GM19467 (cell line): ENCODE measurements around the gene TRIM60.
"Not testable (repeated sequence)": the region's sequence is repeated elsewhere in the genome, so short reads cannot be mapped to it uniquely, and the experiment has no call there.

Experiments
- ATAC-seq: cut with Tn5 transposase; IDR thresholded peaks from one replicate; pipeline ENCODE4 v1.9.1; 2021; ENCODE audit warnings: mild to moderate bottlenecking, moderate library complexity; ENCODE audit not compliant: unreplicated experiment

The TRIM60 gene

DNA sequence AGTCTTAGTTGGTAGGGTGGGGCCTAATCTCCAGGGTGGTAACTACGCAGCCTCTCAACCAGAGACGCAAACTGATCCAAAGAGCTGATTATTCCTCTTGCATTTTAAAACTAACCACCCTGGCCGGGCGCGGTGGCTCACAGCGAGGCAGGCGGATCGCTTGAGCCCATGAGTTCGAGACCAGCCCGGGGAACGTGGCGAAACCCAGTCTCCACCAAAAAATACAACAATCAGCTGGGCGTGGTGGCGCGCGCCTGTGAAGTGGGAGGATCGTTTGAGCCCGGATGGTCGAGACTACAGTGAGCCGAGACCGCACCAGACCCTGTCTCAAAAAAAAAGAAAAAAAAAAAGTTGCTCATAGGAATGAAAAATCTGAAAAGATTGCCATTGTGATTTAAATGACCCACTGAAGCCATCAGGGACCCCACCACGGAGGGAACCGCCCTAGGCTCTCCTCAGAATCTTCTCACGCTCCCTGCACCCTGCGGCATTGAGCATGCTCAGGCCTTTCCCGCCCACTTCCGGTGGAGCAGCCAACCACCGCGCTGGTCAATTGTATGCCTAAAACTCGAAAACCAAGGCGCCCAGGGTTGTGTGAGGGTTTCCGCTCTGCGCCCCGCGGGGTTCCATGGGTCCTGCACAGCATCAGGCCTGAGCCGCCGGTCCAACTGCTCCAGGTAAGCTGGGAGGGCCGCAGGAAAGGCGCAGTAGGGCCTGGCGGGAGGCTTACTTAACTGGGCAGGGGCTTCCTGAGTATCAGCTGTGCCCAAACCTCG, at the start of gene TRIM60:
Gene TRIM60, plus strand, starts transcription at position 564 of the 776 bp plus-strand sequence. CDS start 8,074 bp downstream, outside the sequence.
- ATAC-seq, result no peak

DNA sequence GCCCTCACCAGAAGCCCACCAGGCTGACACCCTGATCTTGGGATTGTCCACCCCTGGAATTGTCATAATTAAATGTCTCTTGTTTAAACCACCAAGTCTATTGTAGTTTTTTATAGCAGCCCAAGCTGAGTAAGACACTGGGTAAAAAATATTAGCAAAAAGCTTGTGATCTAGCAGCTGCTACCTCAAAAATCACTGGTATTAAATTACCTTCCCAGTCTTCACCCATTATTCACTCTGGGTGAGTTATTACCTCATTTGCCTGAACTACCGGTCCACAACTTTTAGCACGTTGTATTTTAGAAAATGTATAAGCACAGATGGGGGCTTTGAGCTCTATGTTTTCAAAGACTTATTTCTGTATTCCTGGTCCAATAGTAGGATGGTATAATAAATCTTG, 42.3 kb upstream of the TRIM60 start:
- ATAC-seq, result no peak

DNA sequence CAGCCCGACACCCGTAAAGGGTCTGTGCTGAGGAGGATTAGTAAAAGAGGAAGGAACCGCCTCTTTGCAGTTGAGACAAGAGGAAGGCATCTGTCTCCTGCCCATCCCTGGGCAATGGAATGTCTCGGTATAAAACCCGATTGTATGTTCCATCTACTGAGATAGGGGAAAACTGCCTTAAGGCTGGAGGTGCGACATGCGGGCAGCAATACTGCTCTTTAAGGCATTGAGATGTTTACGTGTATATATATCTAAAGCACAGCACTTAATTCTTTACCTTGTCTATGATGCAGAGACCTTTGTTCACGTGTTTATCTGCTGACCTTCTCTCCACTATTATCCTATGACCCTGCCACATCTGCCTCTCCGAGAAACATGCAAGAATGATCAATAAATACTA, 41.0 kb upstream of the TRIM60 start:
- not testable (repeated sequence) for ATAC-seq

DNA sequence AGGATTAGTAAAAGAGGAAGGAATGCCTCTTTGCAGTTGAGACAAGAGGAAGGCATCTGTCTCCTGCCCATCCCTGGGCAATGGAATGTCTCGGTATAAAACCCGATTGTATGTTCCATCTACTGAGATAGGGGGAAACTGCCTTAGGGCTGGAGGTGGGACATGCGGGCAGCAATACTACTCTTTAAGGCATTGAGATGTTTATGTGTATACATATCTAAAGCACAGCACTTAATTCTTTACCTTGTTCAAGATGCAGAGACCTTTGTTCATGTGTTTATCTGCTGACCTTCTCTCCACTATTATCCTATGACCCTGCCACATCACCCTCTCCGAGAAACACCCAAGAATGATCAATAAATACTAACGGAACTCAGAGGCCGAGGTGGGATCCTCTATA, 35.7 kb upstream of the TRIM60 start:
- not testable (repeated sequence) for ATAC-seq

DNA sequence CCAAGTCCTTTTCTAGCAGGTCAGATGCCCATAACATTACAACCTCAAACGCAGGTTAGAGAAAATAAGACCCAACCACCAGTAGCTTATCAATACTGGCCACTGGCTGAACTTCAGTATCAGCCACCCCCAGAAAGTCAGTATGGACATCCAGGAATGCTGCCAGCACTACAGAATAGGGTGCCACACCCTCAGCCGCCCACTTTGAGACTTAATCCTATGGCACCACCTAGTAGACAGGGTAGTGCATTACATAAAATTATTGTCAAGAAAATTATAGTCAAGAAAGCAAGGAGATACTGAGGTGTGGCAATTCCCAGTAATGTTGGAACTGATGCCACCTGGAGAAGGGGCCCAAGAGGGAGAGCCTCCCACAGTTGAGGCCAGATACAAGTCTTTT, 34.5 kb upstream of the TRIM60 start:
- no peak for ATAC-seq

DNA sequence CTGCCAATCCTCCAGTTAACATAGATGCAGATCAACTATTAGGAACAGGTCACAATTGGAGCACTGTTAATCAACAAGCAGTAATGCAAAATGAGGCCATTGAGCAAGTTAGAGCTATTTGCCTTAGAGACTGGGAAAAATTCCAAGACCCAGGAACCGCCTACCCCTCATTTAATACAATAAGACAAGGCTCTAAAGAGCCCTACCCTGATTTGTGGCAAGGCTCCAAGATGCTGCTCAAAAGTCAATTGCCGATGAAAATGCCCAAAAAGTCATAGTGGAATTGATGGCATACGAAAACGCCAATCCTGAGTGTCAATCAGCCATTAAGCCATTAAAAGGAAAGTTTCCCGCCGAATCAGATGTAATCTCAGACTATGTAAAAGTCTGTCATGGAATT, 33.9 kb upstream of the TRIM60 start:
- ATAC-seq, result no peak

DNA sequence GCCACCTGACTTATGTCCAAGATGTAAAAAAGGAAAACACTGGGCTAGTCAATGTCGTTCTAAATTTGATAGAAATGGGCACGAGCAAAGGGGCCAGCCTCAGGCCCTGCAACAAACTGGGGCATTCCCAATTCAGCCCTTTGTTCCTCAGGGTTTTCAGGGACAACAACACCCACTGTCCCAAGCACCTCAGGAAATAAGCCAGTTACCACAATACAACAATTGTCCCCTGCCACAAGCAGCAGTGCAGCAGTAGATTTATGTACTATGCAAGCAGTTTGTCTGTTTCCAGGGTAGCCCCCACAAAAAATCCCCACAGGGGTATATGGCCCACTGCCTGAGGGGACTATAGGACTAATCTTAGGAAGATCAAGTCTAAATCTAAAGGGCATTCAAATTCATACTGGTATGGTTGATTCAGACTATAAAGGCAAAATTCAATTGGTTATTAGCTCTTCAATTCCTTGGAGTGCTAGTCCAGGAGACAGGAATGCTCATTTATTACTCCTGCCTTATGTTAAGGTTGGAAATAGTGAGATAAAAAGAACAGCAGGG, 33.2 kb upstream of the TRIM60 start:
- not testable (repeated sequence) for ATAC-seq

DNA sequence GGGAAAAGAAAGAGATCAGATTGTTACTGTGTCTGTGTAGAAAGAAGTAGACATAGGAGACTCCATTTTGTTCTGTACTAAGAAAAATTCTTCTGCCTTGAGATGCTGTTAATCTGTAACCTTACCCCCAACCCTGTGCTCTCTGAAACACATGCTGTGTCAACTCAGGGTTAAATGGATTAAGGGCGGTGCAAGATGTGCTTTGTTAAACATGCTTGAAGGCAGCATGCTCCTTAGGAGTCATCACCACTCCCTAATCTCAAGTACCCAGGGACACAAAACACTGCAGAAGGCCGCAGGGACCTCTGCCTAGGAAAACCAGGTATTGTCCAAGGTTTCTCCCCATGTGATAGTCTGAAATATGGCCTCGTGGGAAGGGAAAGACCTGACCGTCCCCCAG, 29.8 kb upstream of the TRIM60 start:
- ATAC-seq, result not testable (repeated sequence)

DNA sequence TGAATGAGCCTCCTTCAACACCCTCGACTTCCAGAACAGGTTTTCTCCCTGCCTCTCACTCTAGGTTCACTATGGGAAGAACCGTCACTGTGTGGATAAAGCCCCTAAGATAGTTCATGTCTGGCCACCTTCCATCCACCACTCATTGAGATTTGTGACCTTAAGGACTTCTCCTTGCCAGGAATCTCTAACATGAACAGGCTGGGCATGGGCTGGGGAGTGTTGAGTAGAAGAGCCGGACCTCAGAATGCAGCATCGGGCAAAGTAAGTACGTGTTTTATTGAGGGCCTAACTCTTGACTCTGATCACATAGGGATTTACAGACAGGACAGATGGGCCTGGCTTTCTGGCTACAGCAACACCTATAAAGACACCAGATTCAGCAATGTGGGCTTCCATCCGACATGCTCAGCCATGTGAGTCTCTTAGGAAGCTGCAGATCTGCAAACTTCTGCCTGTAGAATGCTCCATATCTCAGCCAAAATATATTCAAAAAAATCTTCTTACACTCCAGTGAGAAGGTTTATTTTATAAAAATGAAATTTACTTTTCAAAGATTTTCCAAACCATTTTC, 26.4 kb upstream of the TRIM60 start:
- ATAC-seq, result no peak

DNA sequence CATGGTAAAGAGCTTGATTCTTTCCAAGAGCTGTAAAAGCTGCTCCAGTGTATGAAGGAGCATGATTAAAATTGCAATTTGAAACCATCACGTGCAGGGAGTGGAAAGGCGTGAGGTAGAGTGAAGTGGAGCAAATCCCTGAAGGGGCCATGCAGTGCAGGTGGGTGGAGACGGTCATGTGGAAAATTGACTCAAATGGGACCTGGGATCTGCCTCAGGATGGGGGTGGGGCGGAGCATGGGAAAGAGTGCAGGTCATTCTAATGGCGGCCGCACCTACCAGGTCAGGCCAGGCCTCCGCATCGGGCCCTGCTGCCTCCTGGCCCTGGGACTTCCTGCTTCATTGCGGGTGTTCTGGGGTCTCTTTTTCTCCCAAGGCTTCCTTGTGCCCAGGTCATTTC, 25.3 kb upstream of the TRIM60 start:
- ATAC-seq, result no peak

DNA sequence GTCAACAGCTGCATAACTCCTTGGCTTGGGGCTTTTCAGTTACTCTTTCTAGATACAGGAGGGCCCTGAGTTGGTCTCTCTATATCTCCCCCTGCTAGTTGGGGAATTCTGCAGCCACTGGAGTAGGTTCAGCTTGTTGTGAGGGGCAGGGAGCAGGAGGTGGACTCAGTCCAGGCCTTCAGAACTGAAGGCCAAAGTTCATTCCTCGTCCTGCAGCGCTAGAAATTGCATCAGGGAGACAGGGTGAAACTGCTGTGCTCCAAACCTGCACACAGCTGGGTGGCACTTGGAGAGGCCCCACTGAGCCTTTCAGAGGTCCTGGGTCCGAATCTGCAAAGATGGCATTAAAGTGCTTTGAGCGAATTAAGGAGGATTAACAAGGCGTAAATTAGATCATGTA, 24.9 kb upstream of the TRIM60 start:
- ATAC-seq, result no peak

DNA sequence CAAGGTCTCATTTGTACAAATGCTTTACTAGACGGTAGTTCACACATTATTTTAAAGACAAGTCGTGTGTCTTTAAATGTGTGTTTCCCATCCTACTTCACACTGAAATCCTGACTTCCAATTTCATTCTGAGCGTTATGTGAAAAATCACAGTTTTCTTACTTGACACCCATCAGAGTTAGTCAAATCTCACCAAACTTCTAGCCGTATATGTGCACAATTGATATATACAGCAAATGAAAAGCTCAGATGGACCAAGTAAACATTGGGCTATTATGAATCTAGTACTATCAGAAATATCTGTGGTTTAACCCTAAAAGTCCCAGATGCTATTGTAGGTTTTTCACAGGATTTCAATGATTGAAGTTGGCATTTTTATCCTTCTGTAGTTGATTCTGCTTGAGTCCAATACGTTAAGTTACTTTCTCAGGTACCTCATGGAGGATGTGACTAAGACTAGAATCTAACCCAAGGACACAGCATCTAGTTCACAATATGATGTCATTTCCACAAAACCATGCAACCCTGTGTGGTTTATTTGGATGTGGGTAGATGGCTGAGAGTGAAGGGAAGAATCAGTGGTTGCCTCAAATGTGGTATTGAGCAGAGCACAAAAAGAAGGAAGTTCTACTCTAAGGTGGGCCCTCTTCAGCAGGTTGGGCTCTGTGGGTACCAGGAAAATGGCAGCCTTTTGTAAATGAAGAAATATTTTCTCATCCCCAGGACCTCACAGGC, 22.1 kb upstream of the TRIM60 start:
- ATAC-seq, result no peak

DNA sequence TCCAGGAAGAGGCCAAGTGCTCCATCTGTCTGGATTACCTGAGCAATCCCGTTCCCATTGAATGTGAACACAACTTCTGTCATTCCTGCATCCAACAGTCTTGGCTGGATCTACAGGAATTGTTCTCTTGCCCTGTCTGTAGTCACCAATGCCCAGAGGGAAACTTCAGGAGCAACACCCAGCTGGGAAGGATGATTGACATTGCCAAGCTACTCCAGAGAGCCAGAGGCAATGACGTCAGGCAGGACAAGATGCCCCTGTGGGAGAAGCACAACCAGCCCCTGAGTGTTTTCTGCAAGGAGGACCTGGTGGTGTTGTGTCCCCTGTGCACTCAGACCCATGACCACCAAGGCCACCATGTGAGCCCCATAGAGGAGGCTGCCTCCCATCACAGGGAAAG, 21.3 kb upstream of the TRIM60 start:
- no peak for ATAC-seq

DNA sequence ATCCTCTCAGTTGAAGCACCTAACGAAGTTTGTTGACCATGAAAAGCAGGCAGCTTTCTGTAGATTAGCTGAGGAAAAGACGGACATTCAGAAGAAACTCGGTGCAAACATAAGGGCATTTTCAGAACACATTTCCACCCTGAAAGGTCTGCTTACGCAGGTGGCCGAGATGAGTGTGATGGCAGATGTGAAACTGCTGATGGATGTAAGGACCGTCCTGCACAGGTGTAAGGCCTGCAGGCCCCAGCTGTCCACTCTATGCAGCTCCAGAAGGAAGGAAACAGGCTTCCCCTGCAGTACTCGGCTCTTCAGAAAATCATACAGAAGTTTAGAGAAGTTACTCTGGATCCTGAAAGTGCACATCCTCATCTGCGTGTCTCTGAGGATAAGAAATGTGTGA, 20.8 kb upstream of the TRIM60 start:
- ATAC-seq, result no peak

DNA sequence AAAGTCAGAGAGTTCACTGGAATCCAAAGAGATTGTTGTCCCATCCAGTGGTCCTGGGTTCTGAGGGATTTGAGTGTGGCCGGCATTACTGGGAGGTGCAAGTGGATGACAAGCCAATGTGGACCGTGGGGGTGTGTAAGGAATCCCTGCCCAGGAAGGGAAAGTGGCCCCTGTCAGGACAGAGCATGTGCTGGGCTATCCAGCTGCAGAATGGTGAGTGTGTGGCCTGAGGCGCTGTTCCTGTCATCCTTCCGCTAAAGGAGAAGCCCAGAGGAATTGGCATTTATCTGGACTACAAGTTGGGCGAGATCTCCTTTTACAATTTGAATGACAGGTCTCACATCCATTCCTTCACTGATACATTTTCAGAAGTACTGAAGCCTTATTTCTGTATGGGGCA, 20.4 kb upstream of the TRIM60 start:
- ATAC-seq, result no peak

DNA sequence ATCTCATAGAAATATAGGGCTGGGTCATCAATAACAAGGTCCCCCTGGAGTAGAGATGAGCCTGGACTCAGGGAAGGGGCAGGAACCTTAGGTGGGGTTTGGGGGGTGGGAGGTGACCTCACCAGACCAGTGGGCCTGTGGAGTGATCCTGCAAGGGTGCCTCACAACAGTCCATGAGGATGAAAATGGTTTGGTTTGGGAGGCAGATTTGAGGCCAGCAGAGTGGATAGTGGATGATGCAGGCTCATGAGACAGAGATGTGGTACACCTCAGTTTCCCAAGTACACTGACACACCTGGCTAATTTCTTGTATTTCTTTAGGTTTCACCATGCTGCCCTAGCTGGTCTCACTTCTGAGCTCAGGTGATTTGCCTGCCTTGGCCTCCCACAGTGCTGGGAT, 18.1 kb upstream of the TRIM60 start:
- no peak for ATAC-seq

DNA sequence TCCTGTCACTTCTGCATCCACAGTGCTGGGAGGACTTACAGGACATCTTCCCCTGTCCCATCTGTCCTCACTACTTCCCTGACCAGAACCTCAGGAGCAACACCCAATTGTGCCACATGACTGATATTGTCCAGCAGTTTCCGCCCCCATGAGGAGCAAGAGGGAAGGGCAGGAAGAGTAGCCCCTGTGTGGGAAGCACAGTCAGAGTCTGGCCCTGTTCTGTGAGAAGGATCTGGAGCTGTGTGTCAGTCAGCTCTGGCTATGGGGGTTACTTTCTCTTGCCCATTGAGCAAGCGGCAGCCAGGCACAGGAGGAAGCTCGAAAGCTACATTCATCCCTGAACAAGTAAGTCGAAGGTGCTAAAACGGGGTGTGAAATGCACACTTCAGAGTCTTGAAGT, 14.8 kb upstream of the TRIM60 start:
- ATAC-seq, result no peak

DNA sequence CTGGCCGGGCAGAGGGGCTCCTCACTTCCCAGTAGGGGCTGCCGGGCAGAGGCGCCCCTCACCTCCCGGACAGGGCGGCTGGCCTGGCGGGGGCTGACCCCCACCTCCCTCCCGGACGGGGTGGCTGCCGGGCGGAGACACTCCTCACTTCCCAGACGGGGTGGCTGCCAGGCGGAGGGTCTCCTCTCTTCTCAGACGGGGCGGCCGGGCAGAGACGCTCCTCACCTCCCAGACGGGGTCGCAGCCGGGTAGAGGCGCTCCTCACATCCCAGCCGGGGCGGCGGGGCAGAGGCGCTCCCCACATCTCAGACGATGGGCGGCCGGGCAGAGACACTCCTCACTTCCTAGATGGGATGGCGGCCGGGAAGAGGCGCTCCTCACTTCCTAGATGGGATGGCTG, 11.8 kb upstream of the TRIM60 start:
- not testable (repeated sequence) for ATAC-seq

DNA sequence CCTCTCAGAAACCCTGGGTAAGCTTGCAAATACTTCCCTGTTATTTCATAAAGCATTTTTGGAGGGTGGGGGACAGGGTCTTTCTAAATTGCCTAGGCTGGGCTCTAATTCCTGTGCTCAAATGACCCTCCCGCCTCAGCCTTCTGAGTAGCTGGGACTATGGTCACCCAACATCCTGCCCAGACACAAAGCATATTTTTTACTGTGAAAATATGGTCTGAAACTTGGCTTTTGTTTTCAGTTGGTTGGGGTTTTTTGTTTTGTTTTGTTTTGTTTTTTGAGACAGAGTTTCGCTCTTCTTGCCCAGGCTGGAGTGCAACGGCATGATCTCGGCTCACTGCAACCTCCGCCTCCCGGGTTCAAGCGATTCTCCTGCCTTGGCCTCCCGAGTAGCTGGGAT, 6.0 kb upstream of the TRIM60 start:
- ATAC-seq, result not testable (repeated sequence)

DNA sequence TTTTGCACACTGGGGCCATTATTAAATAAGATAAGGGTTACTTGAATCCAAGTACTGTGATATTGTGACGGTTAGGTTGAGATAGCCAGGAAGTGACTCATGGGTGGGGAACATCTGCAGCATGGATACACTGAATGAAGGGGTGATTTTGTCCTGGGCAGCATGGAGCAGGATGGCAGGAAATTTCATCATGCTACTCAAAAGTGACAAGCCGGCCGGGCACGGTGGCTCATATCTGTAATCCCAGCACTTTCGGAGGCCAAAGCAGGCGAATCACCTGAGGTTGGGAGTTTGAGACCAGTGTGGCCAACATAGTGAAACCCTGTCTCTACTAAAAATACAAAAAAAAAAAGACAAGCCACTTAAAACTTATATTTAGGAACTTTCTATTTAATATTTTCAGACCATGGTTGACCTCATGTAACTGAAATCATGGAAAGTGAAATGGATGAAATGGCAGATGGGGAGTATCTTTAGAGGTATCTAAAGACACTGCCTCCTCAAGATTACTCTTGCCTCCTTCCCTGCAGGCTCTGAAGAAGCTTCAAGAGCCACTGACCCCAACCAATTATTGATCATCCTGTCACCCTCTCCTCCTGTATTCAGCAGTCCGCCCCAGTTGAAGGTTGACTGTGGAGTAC, 3.9 kb upstream of the TRIM60 start:
- ATAC-seq, result no peak

DNA sequence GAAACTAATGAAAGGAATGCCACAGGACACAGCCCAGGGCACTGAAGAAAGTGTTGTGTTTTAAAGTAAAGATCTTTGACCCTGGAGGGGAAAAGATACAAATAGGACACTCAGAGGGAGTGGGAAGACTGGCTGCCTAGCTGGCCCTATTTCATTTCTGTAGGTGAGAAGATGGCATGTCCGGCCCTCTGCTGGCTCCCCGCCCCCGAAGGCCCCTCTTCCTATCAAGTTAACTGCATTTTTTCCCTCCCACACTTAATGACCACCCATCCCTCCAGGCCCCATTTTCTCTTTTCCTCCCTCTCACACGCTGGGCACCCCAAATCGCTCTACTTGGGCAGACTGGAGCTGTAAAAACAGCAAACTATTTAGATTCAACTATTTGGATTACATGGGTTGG, 16.4 kb downstream of the TRIM60 start:
- ATAC-seq, result no peak
